GM19438 (cell line): ENCODE data around the gene MAD1L1.

Experiments used
- ATAC-seq: cut with Tn5 transposase; IDR thresholded peaks from one replicate; pipeline ENCODE4 v1.9.1; 2021; ENCODE audit warnings: low read depth; ENCODE audit not compliant: unreplicated experiment

Gene MAD1L1

DNA sequence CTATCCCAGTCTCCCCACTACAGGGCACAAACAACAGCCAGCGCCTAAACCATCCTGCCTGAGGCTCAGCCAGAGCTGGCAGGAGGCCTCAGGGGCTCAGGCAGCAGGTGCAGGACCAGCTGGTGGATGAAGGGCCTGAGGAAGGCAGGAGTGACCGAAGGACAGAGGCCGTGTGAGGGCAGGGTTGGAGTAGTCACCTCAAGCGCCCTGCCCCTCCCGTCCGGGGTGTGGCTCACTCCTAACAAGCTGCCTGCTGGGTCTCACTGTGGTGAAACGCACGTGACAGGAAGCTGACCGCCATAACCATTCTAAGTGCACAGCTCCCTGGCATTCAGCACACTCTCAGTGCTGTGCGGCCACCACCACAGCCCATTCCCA is 281.6 kb downstream of the MAD1L1 start:
- no peak for ATAC-seq

DNA sequence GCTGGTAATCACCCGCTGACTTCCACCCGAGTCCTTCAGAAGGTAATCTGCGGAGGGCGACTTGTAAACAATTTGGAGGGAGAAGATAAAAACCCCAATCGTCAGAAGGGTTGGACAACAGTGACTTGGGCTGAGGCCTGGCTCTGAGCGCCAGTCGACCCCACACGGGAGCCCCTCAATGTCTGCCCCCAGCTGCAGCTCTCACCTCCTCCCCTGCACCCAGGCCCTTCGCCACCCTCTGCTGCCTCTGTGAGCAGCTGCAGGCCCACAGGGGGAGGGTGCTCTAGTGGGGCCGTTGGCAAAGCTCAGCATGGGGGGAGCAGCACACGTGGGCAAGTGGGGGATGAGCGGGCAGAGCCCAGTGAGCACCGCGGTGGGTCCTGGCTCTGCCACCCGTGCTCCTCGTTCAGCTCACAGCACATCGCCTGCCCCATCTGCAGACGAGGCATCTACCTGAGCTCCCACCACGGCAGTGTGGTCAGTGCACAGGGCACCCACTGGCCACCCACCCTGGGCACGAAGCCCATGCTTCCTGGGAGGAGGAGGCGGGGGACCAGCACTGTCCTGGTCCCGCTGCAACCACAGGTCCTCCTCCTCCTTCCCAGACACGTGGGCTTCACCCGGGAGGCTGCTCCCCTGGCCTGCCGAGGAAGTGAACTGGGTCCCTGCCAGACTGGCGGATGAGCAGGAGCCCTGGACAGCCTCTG is 282.1 kb downstream of the MAD1L1 start:
- ATAC-seq = no peak

DNA sequence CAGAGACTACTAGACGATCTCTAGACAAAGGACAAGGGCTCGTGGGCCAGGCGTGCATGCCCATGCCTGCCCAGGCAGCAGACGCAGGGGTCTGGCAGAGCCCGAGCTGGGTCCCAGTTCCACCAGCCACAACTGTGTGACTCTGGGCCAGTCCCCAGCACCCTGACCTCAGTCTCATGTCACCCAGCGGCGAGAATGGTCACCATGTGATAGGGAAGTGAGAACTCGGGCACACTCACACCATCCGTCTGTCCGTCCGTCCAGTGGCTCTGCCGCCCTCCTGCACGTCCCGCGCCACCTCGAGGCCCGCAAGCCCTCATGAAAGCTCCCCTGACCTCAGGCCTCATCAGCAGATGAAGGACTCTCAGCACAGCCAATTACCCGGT is 282.7 kb downstream of the MAD1L1 start:
- no peak for ATAC-seq

DNA sequence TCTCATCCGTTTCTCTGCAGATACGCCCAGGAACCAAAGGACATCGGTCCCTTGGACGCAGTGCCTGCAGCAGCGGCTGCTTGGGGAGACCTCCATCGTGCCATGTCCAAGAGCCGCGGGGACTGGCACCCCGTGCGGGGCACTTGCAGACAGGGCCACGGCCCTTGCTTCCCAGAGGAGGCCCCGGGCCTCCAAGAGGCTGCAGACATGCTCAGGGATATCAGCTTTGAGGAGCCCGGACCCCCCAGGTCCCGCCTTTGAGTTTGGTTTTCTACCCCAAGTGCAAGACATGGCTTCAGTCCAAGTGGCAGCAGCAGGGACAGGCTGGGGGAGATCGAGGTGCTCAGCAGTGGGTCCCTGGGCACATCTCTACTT is 283.1 kb downstream of the MAD1L1 start:
- ATAC-seq = no peak

DNA sequence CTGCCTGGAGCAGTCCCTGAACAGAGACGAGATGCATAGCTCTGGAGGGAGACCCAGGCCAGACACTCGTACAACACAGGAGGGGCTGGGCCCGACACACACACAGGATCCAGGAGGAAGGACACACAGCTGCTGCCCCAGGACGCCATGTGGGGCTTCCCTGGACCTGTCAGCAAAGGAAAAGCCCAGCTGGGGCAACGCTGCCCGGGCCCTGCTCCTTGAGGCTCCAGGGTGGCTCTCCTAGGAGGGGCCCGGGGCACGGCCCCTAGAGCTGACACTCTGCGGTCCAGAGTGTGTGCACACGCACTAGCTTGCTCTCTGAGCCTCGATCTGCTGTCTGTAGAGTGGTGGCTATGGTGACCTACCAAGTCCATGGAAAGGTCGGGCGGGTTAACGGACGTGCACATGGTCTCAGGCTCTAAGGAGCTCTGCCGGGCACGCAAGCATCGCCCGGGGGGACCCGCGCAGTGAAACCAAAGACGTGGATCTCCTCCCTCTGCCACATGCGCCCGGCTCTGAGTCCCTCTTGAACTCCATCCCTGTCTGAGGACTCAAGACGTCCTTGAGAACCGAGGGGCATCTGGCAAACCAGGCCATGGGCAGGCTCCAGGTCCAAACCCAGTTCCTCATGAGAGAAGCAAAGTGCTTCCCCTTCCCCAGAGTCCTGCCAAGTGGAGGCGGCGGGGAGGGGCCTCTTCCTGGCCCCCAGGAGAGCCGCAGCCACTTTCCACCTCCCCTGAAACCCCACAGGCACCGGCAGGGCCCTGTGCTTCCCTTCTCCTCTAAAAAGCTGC is 283.7 kb downstream of the MAD1L1 start:
- no peak for ATAC-seq

DNA sequence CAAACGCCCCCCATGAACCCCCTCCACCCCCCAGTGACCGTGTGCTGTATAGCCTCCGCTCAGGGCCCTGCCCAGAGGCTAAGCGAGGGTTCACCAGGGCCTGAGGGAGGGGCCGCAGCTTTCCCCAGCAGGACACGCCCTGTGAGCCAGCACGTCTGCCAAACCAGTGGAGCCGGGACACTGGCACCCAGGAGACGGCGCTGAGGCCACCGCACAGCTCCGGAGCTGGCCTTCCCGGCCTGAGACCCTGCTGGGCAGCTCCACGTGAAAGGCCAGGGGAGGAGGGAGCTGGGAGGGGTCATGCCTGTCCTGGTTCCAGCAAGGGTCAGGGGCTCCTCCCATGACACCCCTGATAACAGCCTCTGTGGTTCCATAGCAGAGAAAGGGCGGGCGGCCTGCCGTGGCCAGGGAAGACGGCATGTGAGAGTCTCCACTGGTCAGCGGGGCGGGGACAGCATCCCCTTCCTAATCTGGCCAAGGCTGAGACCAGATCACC is 284.4 kb downstream of the MAD1L1 start:
- no peak for ATAC-seq

DNA sequence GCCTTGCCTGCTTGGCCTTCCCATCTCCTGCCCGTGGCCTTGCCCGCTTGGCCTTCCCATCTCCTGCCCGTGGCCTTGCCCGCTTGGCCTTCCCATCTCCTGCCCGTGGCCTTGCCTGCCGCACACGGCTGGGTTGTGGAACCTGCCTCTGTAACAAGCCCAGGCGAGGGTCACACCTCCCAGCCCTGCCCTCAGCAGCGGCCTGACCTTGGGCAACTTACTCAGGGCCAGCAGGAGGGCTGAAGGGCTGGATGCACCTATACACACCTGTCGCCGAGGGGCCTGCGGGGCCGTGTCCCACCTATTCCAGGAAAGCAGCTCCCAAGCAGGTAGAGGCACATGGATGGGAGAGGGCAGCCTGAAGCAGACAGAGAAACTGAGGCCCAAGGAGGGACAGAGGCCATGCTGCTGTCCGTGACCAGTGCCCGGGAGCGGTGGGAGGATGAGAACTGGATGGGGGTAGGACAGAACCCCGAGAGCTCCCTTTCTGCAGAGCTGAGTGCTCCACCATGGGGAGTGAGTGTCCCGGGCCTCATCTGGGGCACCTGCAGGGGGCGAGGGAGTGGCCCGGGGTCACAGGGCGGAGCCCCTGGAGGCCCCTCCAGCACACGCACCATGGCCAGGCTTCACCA is 285.0 kb downstream of the MAD1L1 start:
- ATAC-seq = no peak

DNA sequence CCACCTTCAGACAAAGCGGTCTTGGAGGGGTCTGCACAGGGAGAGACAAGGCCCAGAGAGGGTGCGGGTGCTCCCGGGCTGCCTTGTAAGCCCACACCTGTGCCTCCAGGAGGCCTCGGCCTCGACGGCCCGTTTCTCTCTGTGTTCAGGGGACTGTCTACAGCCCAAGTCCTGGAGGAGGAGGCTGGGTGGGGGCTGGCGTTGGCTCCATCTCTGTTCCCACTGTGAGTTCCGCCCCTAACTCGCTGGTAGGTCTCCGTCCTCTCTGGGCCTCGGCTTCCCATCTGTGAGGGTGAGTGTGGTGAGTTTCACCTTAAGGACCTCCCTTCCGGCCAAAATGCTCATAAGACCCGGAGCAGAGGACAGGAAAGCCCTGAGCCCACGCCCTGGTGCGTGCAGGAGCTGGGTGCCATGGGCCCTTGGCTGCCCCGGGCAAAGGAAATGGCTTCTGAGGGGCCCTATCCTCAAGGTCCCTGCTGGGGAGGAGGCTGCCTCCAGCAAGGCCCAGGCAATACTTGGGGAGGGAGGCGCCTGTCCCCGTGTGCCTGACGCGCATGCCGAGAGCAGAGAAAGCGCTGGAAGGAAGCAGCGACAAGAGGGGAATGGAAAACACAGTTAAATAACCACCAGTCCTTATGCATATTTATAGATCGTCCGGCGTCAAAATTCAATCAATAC is 285.8 kb downstream of the MAD1L1 start:
- no peak for ATAC-seq

DNA sequence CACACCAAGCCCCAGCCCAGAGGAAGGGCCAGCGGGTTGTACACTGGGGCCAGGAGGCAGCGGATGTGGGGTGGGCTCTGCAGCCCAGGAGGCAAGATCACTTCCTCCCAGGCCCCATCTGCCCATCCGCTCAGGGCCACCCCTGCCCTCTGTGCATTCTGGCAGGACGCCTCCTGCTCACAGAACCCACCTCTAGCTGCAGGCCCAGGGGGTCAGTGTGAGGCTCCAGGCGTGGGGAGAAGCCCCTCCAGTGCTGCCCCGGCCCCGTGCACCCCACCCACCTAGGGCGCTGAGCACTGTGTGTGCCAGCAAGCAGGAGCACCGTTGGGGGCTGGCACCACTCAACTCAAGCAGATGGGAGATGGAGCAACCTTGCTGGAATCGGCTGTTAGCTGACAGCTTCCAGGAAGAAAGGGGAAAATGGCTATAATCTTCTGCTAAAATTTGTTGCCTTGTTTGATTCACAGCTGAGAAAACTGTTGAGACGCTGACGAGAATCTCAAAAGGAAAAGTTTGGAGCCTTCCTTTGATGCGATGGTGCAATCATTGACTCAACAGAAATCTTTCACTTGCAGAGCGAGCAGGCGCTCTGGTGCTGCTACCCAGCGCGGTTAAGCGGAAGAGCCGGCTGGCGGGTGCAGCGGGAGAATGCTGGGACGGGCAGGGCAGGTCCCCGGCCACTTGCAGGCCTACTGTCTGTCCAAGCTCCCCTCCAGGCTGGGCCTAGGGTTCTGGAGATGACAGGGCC is 286.5 kb downstream of the MAD1L1 start:
- no peak for ATAC-seq

DNA sequence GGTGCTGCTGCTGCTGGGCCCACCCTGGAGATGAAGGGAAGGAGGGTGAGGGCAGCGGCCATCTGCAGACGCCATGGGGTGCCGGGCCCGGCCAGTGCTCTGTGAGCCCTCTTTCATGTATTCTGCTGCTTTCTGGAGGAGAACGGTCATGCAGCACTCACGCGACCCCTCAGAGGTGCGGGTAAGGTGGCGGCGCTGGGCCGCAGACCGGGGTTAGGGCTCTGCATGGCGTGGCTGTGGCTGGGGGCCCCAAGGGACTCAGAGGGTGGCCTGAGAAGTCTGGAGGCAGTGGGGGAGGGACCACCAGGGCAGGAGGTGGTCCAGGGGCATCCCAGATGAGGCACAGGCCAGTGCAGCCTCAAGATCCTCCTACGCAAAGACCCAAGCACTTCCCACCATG is 287.2 kb downstream of the MAD1L1 start:
- ATAC-seq = no peak

DNA sequence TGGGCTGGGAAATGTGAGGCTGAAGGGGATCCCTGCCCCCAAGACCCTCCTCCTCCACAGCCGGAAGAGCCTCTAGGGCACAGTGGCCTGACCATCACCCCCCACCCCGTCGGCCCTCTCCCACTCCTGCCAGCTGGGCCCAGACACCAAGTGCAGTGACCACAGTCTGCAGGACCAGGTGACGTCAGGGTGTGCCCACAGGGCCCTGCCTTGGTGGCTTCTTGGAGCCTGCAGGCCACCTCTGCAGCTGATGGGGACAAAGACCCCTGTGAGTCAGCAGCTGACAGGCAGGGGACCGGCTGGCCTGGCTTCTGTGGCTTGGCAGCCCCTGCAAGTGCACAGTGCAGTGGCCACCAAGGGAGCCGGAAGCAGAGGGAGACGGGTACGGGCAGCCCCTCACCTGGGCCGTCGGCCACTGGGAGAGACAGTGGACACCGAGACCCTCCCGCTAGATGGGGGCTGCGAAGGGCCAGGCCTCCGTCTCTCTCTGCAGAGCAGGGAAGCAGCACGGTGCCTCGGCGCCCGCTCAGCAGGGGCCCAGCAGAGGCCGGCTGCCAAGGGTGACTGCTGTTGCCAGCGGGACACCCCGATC is 288.0 kb downstream of the MAD1L1 start:
- ATAC-seq = no peak

DNA sequence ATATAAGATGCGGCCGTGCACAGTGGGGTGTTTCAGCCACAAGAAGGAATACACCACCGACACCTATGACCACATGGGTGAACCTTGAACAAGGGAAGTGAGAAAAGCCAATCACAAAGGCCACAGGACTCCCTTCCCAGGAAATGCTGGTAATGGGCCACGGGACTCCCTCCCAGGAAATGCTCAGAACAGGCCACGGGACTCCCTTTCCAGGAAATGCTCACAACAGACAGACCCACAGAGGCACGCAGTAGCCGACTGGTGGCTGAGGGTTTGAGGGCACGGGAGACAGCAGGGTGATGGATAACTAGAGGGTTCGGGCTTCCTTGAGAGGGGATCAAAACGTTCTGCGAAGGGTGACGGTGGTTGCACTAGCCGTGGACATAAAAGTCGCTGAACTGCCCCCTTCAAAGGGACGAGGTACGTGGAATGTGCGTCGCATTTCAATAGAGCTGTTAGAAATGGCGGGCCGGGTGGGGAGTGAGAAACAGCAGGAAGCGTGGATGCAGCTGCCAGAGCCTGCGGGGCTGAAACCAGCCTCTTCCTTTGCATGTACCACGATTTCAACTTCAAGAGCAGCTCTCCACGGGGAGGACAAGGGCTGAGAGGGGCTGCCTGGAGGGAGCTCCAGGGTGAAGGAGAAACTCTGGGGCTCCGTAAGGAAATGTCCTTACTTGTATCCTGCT is 288.7 kb downstream of the MAD1L1 start:
- no peak for ATAC-seq

DNA sequence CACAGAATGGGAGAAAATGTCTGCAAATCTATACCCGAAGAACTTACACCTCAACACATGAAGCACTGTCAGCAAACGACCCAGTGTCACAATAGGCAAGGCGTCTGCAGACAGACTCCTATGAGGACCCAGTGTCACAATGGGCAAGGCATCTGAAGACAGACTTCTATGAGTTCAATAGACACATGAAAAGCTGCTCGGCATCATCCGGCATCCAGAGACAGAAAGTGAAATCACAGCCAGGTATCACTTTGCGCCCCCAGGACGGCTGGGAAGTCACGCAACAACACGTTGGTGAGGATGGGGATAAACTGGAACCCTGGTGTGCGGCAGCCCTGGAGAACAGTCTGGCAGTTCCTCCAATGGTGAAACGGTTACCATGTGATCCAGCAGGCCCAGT is 289.4 kb downstream of the MAD1L1 start:
- ATAC-seq = no peak

DNA sequence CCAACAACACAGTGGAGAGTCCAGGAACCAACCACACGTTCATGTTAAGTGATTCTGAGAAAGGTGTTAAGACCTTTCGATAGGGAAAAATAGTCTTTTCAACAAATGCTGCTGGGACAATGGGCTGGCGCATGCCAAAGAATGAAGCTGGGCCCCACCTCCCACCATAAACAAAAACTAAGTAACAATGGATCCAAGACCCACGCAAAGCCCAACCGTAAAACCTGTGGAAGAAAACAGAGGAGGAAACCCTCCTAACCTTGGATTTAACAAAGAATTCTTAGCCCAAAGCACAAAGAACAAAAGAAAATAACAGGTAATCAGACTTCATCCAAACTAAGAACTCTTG is 289.8 kb downstream of the MAD1L1 start:
- no peak for ATAC-seq

DNA sequence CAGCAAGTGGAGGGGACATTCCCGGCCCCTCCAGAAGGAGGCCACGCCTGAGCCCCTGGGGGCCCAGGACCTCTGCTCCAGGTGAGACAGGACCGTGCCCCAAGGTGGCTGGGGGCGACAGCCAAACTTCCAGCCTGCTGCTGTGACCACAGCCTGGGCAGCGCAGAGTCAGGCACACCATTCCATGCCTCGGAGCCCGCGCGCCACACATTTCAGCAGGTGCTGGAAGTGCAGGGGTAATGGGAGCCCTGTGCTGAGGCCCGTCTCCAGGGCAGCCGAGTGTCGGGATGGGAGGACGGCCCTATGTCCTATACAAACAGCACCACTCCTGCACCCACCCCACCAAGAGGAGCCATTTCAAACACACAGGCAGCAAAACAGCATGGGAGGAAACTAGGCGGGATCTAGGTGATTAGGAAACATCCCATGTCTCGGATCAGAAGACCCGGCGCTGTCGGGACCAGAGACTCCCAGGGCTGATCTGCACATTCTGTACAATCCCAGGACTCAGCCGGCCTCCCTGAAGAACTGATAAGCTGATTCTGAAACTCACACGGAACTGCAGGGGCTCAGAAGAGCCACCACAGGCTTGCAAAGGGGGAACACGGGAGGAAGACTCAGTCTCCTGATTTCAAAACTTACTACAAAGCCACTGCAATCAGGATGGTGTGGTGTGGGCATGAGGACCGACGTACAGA is 290.4 kb downstream of the MAD1L1 start:
- no peak for ATAC-seq

DNA sequence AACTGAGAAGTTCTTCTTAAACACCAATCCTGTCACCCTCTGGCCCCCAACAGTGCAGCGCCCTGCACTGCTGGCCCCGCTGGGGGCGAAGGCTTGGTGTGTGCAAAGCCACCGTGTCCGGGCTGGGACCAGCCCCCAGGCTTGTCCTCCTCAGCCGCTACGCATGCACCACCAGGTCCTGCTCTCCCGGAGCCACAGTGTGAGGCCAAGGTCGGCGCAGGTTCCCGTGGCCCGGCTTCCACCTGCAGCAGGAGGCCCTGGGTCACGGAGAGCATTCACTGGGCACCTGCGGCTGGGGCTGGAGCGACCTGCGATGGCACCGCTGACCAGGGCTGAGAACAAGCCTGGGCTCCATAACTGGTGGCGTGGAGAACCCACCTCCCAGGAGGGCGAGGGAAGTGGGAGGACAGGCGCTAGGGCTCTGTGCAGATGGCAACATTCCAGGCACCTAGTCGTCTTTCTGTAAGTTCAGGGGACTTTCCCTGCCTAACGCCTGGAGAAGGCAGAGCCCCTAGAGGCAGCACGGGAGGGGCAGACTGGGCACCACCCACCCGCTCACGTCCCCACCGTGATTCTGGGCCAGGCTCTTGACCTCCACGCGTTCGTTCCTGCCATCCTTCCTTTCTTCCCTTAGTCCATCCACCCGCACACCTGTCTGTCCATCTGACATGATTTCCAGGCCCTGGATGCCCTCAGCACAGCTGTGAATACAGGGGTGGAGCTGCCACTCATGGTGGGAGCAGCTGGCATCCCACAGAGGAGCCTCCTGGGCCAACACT is 291.1 kb downstream of the MAD1L1 start:
- ATAC-seq = no peak

DNA sequence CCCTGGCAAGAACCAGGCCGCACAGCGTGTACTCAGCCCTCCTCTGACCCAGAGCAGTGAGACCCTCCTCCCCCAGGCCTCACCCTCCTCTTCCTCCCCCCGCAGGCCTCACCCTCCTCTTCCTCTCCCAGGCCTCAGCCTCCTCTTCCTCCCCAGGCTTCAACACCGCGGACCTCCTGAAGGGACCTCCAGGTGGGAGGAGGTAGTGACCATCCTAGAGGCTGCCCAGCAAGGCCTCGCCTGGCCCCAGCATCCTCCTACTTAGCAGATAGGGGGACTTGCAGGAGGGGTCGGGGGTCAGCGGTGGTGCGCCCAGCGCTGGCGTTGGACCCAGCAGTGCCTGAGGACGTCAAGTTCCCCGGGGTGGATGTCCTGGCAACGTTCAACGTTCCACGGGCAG is 291.9 kb downstream of the MAD1L1 start:
- ATAC-seq = peak; percentile 39

DNA sequence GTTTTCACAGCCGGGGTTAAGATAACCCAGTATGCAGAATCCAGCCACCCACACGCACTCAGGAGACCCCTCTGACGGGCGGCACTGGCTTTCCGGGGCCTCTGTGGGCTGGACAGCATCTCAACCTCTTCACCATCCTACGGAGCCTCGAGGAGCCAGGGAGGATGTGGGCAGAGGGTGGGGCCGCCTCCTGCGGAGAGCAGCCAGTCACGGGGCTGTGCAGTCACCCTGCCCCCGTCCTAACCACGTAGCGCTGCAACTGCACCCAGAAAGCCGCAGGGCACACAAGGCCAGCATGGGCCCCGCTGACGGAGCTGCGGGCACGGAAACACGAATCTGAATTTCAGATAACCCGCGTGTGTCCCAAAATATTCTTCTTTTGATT is 292.4 kb downstream of the MAD1L1 start:
- peak; percentile 88 for ATAC-seq
